ENCODE data around the gene PKHD1. TPM values are rescaled to one million over a fixed set of nuclear protein-coding genes. Genes with fewer than 3 reads are reported as not detected.

Gene PKHD1
- total RNA-seq, 4 donors from 2014 or later = 0.04 to 0.32 (median 0.22) TPM; not detected in 1

GRCh38 chr6:52074155-52074554 lies 13.3 kb downstream of the PKHD1 start:
- 73 to 75% methylated on average over 2 of the region's 2 CpGs for WGBS, 2 donors
- TF ChIP-seq CTCF (IDR thresholded peaks at IDR 0.05) = no peak
- no peak for TF ChIP-seq POLR2A (IDR thresholded peaks at IDR 0.05)

GRCh38 chr6:52065621-52066020 lies 21.8 kb downstream of the PKHD1 start:
- H3K4me3 ChIP-seq (ENCODE audit: low read depth, poor library complexity, severe bottlenecking) = no peak overlapping the region
- TF ChIP-seq CTCF (IDR thresholded peaks at IDR 0.05) (no peak), POLR2A (IDR thresholded peaks at IDR 0.05) (no peak)
- intact Hi-C loops (cut with DNase I; ENCODE audit: low total_unique reads) = no loop called here
- DNase-seq (ENCODE audit: low spot score in 2 of 2) = no peak

More at GRCh38 chr6:52074155-52074554, 13.3 kb downstream of the PKHD1 start:
- intact Hi-C loops (cut with DNase I; ENCODE audit: low total_unique reads) = no loop called here
- DNase-seq (ENCODE audit: low spot score in 2 of 2) = no peak
- H3K4me3 ChIP-seq (ENCODE audit: low read depth, poor library complexity, severe bottlenecking) = no peak overlapping the region

GRCh38 chr6:52063584-52064344 lies 23.6 kb downstream of the PKHD1 start:
- no peak for DNase-seq (ENCODE audit: low spot score in 2 of 2)
- WGBS, 2 donors = 18 to 21% methylated on average over 5 of the region's 5 CpGs
- no peak overlapping the region for H3K4me3 ChIP-seq (ENCODE audit: low read depth, poor library complexity, severe bottlenecking)
- TF ChIP-seq POLR2A (IDR thresholded peaks at IDR 0.05) (no peak), CTCF (IDR thresholded peaks at IDR 0.05) (no peak)
- intact Hi-C loops (cut with DNase I; ENCODE audit: low total_unique reads) = no loop called here

- 90 to 93% methylated on average over 3 of the region's 3 CpGs for WGBS, 2 donors
Observed at GRCh38 chr6:52061481-52061880, 25.9 kb downstream of the PKHD1 start.

GRCh38 chr6:52059821-52060220 lies 27.6 kb downstream of the PKHD1 start:
- WGBS, 2 donors = 71 to 82% methylated on average over 1 of the region's 1 CpG
- TF ChIP-seq POLR2A (IDR thresholded peaks at IDR 0.05) (no peak), CTCF (IDR thresholded peaks at IDR 0.05) (no peak)
- intact Hi-C loops (cut with DNase I; ENCODE audit: low total_unique reads) = no loop called here
- DNase-seq (ENCODE audit: low spot score in 2 of 2) = no peak
- no peak overlapping the region for H3K4me3 ChIP-seq (ENCODE audit: low read depth, poor library complexity, severe bottlenecking)

More at GRCh38 chr6:52061481-52061880, 25.9 kb downstream of the PKHD1 start:
- intact Hi-C loops (cut with DNase I; ENCODE audit: low total_unique reads) = no loop called here
- no peak for TF ChIP-seq CTCF (IDR thresholded peaks at IDR 0.05)
- no peak for TF ChIP-seq POLR2A (IDR thresholded peaks at IDR 0.05)
- DNase-seq (ENCODE audit: low spot score in 2 of 2) = no peak
- H3K4me3 ChIP-seq (ENCODE audit: low read depth, poor library complexity, severe bottlenecking) = no peak overlapping the region

GRCh38 chr6:52055451-52055850 lies 32.0 kb downstream of the PKHD1 start:
- H3K4me3 ChIP-seq (ENCODE audit: low read depth, poor library complexity, severe bottlenecking) = no peak overlapping the region
- intact Hi-C loops (cut with DNase I; ENCODE audit: low total_unique reads) = no loop called here
- TF ChIP-seq CTCF (IDR thresholded peaks at IDR 0.05) (no peak), POLR2A (IDR thresholded peaks at IDR 0.05) (no peak)
- 85 to 92% methylated on average over 7 of the region's 7 CpGs for WGBS, 2 donors
- no peak for DNase-seq (ENCODE audit: low spot score in 2 of 2)
